HG03097 (cell line): Measurements from ENCODE around the gene CCDC127.
"Not testable (repeated sequence)": the region's sequence is repeated elsewhere in the genome, so short reads cannot be mapped to it uniquely, and the experiment has no call there.

Source experiments
- ATAC-seq: cut with Tn5 transposase; IDR thresholded peaks from one replicate; pipeline ENCODE4 v1.9.1; 2021; ENCODE audit not compliant: unreplicated experiment, low FRiP score

Gene CCDC127

GRCh38 chr5:204462-204861 is 13.5 kb downstream of the CCDC127 start:
- ATAC-seq: no peak

- ATAC-seq: no peak
Observed at GRCh38 chr5:204001-204400, 14.0 kb downstream of the CCDC127 start.

- no peak for ATAC-seq
Observed at GRCh38 chr5:203246-203930, 14.6 kb downstream of the CCDC127 start.

- ATAC-seq: no peak
Observed at GRCh38 chr5:201672-202071, 16.3 kb downstream of the CCDC127 start.

GRCh38 chr5:200985-201384 is 17.0 kb downstream of the CCDC127 start:
- no peak for ATAC-seq

- ATAC-seq: no peak
Observed at GRCh38 chr5:199950-200645, 17.9 kb downstream of the CCDC127 start.

- ATAC-seq: no peak
Observed at GRCh38 chr5:199197-199949, 18.6 kb downstream of the CCDC127 start.

GRCh38 chr5:198516-199196 is 19.3 kb downstream of the CCDC127 start:
- ATAC-seq: no peak

- no peak for ATAC-seq
Observed at GRCh38 chr5:197892-198489, 20.0 kb downstream of the CCDC127 start.

GRCh38 chr5:197031-197430 is 20.9 kb downstream of the CCDC127 start:
- ATAC-seq: not testable (repeated sequence)

- ATAC-seq: no peak
Observed at GRCh38 chr5:196350-196749, 21.6 kb downstream of the CCDC127 start.

GRCh38 chr5:195401-196160 is 22.4 kb downstream of the CCDC127 start:
- ATAC-seq: no peak

- ATAC-seq: no peak
Observed at GRCh38 chr5:194603-195209, 23.2 kb downstream of the CCDC127 start.

GRCh38 chr5:194102-194501 is 23.9 kb downstream of the CCDC127 start:
- ATAC-seq: no peak

GRCh38 chr5:192970-193831 is 24.8 kb downstream of the CCDC127 start:
- no peak for ATAC-seq

GRCh38 chr5:192691-192969 is 25.3 kb downstream of the CCDC127 start:
- ATAC-seq: no peak

- no peak for ATAC-seq
Observed at GRCh38 chr5:191949-192690, 25.8 kb downstream of the CCDC127 start.
